ENCODE measurements around the gene SUN5.

DNA sequence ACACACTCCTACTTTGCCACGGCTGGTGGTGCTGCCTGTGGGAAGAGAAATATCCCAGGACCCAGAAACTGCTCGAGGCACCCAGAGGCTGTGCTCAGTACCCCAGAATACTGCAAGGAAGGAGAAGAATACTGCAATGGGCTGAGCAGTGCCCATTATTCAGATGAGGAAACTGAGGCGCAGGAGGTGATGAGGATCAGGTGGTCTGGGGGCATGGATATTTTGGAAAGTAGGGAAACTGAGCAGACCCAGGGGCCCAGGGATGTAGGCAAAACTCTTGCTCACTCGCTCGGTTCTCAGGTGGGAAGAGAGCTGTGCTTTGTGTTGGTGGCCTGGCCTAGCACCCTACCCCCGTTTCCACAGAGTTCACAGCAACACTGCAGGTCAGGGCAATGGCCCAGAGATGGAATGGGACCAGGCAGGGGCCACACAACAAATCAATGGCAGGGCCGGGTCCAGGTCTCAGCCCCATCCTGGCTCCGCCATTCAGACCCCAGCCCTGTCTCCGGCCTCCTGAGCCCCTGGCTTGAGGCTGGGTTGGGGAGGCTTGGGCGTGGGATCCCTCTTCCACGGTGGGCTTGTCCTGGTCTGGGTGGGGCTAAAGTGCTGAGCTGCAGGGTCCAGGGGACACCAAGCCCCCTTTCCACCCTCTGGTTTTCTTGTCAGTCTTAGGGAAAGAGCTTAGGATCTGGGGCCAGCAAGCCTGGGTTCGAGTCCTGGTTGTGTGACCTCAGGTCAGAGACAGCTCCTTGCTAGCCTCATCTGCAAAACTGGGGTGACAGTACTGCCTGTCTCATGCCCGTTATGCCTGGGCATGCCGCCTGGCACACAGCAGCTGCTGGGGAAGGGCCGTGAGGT lies 33.9 kb downstream of the SUN5 start:
- TF ChIP-seq, protein P1, sequence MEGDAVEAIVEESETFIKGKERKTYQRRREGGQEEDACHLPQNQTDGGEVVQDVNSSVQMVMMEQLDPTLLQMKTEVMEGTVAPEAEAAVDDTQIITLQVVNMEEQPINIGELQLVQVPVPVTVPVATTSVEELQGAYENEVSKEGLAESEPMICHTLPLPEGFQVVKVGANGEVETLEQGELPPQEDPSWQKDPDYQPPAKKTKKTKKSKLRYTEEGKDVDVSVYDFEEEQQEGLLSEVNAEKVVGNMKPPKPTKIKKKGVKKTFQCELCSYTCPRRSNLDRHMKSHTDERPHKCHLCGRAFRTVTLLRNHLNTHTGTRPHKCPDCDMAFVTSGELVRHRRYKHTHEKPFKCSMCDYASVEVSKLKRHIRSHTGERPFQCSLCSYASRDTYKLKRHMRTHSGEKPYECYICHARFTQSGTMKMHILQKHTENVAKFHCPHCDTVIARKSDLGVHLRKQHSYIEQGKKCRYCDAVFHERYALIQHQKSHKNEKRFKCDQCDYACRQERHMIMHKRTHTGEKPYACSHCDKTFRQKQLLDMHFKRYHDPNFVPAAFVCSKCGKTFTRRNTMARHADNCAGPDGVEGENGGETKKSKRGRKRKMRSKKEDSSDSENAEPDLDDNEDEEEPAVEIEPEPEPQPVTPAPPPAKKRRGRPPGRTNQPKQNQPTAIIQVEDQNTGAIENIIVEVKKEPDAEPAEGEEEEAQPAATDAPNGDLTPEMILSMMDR (IDR thresholded peaks at IDR 0.05), result no peak
- TF ChIP-seq, protein P2, sequence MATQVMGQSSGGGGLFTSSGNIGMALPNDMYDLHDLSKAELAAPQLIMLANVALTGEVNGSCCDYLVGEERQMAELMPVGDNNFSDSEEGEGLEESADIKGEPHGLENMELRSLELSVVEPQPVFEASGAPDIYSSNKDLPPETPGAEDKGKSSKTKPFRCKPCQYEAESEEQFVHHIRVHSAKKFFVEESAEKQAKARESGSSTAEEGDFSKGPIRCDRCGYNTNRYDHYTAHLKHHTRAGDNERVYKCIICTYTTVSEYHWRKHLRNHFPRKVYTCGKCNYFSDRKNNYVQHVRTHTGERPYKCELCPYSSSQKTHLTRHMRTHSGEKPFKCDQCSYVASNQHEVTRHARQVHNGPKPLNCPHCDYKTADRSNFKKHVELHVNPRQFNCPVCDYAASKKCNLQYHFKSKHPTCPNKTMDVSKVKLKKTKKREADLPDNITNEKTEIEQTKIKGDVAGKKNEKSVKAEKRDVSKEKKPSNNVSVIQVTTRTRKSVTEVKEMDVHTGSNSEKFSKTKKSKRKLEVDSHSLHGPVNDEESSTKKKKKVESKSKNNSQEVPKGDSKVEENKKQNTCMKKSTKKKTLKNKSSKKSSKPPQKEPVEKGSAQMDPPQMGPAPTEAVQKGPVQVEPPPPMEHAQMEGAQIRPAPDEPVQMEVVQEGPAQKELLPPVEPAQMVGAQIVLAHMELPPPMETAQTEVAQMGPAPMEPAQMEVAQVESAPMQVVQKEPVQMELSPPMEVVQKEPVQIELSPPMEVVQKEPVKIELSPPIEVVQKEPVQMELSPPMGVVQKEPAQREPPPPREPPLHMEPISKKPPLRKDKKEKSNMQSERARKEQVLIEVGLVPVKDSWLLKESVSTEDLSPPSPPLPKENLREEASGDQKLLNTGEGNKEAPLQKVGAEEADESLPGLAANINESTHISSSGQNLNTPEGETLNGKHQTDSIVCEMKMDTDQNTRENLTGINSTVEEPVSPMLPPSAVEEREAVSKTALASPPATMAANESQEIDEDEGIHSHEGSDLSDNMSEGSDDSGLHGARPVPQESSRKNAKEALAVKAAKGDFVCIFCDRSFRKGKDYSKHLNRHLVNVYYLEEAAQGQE (IDR thresholded peaks at IDR 0.05; ENCODE audit: insufficient read depth in 1 of 2, low read depth in 2 of 2, low read length in 1 of 2), result no peak

Data from Panc1 (cell line).